Esophagus squamous epithelium (tissue), 4 donors: ENCODE data around the gene RTL1.

ENCODE experiments used
- POLR2A ChIP-seq, 4 donors: fragments of 450-650 bp; IDR thresholded peaks; one replicate each; pipeline ENCODE4 v1.6.1; 2017; ENCODE audit warnings: antibody characterized with exemption in 4 of 4, mild to moderate bottlenecking in 4 of 4, moderate library complexity in 3 of 4
- TF ChIP-seq, protein P1 (sequence below), 6 experiments: fragments of 450-650 bp in 4 of 6; fragments of 200-600 bp in 2 of 6; sonication (generic) in 2 of 6; IDR thresholded peaks; one replicate each; pipeline ENCODE4 v1.5.1; 2016 to 2019; ENCODE audit warnings: antibody characterized with exemption in 6 of 6, mild to moderate bottlenecking in 4 of 6, moderate library complexity in 4 of 6

DNA sequence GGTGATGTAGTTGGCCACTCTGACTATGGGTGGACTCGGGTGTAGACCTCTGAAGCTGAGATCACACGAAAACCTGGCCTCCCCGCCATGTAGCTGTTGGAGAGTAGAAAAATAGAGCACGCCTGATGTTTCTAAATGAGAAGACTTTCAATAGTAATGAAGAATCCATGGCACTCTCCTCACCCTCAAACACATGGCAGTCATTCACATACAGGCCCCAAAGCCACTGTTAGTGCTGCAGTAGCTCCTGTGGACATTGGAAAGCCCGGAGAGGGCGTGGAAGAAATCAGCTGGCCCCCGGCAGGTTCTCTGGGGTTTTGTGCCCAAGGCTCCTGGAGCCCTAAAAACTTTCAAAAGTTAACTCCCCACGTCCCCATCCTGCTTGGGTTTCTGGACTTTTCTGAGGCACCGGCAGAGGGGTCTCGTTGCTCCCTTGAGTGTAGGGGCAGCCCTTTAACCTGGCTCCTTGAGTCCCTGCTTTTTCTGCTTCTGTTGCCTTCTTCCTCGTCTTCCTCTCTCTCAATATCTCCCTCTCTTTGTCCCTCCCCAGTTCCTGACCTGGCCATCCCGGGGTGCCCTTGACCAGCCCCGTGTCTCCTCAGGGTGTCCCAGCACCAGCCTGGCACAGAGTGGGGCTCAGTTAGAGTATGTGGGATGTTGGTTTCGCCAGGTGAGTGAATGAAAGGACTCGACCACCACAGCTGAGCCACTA, 69.3 kb downstream of the RTL1 start:
- TF ChIP-seq, protein P1, sequence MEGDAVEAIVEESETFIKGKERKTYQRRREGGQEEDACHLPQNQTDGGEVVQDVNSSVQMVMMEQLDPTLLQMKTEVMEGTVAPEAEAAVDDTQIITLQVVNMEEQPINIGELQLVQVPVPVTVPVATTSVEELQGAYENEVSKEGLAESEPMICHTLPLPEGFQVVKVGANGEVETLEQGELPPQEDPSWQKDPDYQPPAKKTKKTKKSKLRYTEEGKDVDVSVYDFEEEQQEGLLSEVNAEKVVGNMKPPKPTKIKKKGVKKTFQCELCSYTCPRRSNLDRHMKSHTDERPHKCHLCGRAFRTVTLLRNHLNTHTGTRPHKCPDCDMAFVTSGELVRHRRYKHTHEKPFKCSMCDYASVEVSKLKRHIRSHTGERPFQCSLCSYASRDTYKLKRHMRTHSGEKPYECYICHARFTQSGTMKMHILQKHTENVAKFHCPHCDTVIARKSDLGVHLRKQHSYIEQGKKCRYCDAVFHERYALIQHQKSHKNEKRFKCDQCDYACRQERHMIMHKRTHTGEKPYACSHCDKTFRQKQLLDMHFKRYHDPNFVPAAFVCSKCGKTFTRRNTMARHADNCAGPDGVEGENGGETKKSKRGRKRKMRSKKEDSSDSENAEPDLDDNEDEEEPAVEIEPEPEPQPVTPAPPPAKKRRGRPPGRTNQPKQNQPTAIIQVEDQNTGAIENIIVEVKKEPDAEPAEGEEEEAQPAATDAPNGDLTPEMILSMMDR (IDR thresholded peaks at IDR 0.05) = no peak
- TF ChIP-seq POLR2A (IDR thresholded peaks at IDR 0.05) = no peak
